GM12875 (cell line): ENCODE data around the gene AMBRA1.

Experiments
- H3K4me3 ChIP-seq: one replicate; pipeline ENCODE4 v1.5.1; 2011; ENCODE audit warnings: low read depth, low read length, control low read depth
- CTCF ChIP-seq: IDR thresholded peaks from 2 replicates; pipeline ENCODE4 v1.5.1; 2011; ENCODE audit warnings: low read depth, mild to moderate bottlenecking, control low read depth, inconsistent platforms, low read length, moderate library complexity, borderline replicate concordance; ENCODE audit not compliant: insufficient read depth

Gene AMBRA1

GRCh38 chr11:46603704-46604308 lies 10.0 kb upstream of the AMBRA1 start:
- no peak overlapping the region for H3K4me3 ChIP-seq
- TF ChIP-seq CTCF = no peak

GRCh38 chr11:46601129-46601528 lies 7.3 kb upstream of the AMBRA1 start:
- TF ChIP-seq CTCF = no peak
- no peak overlapping the region for H3K4me3 ChIP-seq

DNA sequence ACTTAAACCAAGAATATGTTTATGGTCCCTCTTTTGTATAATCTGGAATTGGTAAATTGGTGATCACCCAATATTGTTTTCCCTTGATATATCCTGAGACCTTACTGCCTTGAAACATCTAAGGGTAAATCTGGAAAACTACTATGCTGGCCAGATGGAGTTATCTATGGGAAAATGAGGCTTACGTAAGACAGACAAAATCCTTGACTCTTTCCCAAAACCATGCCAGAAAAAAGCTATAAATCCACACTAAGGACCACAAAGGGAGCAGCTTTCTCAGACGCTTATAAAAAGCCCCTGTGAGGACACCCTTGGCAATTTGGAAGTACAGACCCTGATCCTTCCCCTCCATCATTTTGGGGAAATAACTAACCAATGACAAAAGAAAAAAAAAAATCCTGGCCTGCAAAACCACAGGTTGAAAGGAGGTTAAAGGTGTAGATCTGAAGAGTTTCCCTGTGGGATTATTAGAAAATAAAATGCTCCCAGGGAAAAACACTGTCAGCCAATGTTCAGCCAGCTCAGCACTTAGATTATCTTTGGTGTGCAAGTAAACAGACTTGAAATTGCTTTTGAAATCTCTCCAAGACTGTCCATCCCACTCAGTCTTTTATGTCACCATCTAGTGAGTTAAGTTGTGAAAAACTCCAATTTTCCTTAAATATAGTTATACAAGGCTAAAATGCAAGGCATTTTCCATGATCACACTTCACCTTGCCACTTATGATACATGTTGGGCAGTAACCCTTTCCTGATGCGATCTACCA lies 6.6 kb upstream of the AMBRA1 start:
- H3K4me3 ChIP-seq = no peak overlapping the region
- TF ChIP-seq CTCF = no peak

GRCh38 chr11:46599340-46600193 lies 5.7 kb upstream of the AMBRA1 start:
- H3K4me3 ChIP-seq = no peak overlapping the region
- TF ChIP-seq CTCF = no peak

DNA sequence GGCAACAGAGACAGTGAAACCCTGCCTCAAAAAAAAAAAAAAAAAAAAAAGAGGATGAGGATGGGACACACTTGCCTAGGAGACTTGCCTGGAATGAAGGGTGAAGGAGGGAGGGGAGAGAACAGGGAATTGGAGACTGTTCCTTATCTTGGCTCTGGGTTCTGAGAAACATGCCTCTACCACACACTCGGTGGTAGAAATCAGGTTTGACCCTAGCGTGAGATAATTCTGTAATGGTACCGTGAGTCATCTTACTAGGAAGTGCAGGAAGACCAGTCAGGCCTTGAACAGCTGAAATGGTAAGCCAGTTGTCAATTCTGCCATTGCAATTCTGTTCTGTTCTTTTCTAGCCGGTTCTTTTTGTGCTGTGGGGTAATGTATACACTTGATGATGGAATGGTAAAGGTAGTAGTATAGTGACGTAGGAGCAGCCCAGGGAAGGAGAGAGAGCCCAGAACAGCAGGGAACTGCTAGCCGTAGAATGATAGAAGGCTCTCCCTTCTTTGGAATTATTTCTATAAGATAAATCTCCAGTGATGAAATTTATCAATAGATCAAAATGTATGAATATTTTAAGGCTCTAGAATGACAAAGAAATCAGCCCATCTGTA lies 3.9 kb upstream of the AMBRA1 start:
- H3K4me3 ChIP-seq = no peak overlapping the region
- no peak for TF ChIP-seq CTCF

GRCh38 chr11:46597155-46597554 lies 3.3 kb upstream of the AMBRA1 start:
- no peak overlapping the region for H3K4me3 ChIP-seq
- TF ChIP-seq CTCF = no peak
